NCI-H1048 (cell line): Measurements from ENCODE around the gene DMAC2.
"Not testable (repeated sequence)": the region's sequence is repeated elsewhere in the genome, so short reads cannot be mapped to it uniquely, and the experiment has no call there.

Experiments
- DNase-seq: peaks from one replicate; lab custom pipeline; 2025; lab: John Stamatoyannopoulos, UW

DMAC2 gene

DNA sequence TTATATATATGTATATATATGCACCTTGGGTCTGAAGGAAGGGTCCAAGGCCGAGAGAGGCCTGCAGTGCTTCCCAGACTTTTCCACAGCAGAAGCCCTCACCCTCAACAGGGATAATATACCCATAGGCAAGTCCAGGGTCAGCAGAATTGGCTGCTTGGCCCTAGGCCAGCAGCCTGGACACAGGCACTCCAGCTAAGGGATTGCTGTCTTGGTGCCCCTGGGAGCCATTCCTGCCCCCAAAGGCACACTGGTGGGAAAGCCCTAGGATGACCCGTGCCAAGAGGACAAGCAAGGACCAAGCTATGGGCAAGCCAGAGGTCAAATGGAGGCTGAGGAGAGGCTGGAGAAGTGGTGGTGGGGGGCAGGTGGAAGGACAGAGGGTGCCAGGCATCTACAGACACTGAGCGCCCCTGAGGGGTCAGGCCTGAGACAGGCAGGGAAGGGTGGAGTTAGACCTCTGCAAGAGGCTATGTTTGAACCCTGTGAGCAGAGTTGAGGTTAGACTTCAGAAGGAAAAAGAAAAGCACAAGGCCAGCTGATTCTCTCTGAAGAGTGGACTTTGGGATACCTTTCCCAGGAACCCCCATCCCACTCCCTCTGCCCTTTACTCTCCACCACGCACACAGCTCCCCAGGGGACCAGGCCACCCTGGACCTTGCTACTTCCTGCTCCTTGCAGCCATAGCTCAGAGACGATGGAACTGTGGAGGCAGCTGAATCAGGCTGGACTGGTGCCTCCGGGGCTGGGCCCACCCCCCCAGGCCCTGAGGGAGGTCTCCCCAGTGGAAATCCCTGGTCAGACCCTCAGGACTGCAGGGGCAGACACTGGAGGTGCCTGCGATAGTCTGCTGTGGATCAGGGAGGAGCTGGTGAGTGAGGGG is 3.0 kb upstream of the DMAC2 start, which contains the start of gene ERICH4:
ERICH4 (plus strand) TSS at position 684 of the 883 bp plus-strand sequence; CDS start at position 698, 14 bp downstream.
- DNase-seq: no peak

DNA sequence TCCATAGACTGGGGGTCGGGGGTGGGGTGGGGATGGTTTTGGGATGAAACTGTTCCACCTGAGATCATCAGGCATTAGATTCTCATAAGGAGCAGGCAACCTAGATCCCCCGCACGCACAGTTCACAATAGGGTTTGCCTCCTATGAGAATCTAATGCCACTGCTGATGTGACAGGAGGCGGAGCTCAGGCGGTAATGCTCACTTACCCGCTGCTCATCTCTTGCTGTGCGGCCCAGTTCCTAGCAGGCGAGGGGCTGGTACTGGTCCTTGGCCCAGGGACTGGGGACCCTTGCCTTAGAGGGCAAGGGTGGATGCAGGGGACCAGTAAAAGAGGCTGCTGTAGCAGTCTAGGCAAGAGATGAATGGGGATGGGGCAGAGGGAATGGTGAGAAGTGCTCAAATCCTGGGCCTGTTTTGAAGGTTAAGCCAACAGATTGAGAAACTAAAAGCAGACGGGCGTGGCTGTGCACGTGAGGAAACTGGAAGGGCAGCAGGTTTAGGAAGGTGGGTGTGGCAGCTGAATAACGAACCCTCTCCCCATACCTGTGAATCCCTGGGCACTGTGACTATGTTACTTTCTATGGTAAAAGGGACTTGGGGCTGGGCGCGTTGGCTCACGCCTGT is 1.7 kb upstream of the DMAC2 start:
- no peak for DNase-seq

DNA sequence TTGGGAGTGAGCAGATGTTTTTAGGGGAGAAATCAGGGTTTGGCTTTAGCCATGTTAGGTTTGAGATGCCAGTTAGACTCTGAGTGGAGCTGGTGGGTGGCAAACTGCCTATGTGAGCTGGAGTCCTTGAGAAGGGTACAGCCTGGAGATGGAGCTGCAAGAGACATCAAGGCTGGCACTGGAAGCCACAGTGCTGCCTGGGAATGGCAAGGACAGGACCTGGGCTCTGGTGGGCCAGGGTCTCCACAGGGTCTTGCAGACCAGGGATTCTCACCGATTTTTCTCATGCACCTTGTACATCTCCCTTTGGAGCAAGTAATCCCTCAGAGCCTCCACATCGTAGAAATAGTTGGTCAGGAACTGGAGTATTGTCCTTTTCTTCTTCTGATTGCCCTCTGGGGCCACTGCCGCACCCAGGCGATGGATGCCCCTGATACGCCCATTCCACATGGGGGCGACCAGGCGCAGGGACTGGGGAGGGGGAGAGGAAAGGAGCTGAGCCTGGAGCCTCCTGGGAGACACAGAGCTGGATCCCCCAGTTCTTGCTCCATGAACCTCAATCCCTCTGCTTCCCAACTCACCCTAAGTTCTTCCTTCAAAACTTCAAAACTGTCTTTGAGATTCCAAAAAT is 1.7 kb downstream of the DMAC2 start:
- DNase-seq: no peak

DNA sequence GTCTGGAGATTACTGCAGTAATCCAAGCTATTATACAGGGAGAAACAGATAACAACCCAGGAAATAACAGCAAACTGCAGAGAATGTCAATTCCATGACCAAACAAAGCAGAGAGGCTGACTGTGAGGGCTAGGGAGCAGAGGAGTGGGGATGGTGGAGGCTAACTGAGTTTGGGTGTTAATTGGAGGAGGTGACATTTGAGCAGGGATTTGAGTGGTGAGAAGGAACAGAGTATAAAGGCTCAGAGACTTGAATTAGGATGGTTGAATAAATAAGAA is 3.1 kb downstream of the DMAC2 start:
- no peak for DNase-seq

DNA sequence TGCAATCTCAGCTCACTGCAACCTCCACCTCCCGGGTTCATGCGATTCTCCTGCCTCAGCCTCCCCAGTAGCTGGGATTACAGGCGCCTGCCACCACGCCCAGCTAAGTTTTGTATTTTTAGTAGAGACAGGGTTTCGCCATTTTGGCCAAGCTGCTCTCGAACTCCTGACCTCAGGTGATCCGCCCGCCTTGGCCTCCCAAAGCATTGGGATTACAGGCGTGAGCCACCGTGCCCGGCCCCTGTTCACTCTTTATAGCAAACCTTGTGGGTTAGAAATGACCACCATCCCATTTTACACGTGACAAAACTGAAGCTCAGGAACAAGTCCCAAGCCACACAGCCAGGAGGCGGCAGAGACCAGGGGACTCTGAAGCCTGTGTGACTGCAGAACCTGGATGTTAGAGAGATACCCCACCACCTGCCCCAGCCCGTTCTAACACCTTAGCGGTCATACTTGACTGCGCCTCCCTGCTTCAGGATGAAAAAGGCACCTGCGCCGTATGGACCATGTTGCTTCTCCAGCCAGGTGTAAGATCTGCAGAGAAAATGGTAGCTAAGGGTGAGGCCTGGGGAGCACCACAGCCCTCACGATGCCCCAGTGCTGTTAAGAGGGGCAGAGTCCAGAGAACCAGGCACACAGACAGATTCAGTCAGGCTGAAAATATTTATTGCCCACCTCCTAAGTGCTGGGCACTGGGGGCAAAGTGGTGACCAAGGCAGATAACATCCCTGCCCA is 3.6 kb downstream of the DMAC2 start:
- DNase-seq: no peak

DNA sequence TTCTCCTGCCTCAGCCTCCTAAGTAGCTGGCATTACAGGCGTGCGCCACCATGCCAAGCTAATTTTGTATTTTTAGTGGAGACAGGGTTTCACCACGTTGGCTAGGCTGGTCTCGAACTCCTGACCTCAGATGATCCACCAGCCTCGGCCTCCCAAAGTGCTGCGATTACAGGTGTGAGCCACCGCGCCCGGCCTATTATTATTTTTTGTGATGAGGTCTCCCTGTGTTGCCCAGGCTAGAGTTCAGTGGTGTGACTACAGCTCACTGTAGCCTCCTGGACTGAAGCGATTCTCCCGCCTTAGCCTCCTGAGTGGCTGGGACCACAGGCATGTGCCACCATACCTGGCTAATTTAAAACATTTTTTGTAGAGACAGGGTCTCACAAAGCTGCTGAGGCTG is 4.3 kb downstream of the DMAC2 start:
- not testable (repeated sequence) for DNase-seq

DNA sequence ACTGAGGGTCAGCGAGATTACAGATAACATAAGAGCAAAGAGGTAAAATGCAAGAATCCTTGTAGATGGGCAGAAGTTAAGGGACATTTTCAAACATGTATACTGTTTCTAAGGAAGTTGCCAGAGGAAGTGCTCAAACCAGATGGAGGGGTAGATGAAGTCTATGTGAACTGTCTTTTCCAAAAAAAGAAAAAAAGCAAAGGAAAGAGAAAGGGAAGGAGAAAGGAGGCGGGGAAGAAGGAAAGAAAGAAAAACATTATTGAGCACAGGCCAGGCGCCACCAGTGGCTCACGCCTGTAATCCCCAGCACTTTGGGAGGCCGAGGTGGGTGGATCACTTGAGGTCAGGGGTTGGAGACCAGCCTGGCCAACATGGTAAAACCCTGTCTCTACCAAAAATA is 5.3 kb downstream of the DMAC2 start:
- DNase-seq: no peak

DNA sequence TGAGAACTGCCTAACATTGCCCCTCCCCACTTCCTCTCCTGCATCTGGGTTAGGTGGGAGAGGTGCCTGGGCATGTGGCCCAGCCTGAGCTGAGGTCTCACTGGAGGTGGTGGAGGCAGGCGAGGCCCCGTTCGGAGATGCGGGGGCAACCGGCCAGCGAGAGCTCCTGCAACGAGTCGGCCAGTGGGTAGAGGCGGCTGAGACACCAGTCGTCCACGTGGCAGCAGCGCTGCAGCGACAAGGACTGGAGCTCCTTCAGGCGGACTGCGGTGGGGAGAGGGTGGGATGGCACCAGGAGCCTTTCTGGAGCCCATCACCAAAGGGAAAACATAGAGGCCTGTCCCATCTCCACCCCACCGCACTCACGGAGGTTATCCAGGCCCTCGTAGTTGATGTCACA is 6.5 kb downstream of the DMAC2 start:
- no peak for DNase-seq

DNA sequence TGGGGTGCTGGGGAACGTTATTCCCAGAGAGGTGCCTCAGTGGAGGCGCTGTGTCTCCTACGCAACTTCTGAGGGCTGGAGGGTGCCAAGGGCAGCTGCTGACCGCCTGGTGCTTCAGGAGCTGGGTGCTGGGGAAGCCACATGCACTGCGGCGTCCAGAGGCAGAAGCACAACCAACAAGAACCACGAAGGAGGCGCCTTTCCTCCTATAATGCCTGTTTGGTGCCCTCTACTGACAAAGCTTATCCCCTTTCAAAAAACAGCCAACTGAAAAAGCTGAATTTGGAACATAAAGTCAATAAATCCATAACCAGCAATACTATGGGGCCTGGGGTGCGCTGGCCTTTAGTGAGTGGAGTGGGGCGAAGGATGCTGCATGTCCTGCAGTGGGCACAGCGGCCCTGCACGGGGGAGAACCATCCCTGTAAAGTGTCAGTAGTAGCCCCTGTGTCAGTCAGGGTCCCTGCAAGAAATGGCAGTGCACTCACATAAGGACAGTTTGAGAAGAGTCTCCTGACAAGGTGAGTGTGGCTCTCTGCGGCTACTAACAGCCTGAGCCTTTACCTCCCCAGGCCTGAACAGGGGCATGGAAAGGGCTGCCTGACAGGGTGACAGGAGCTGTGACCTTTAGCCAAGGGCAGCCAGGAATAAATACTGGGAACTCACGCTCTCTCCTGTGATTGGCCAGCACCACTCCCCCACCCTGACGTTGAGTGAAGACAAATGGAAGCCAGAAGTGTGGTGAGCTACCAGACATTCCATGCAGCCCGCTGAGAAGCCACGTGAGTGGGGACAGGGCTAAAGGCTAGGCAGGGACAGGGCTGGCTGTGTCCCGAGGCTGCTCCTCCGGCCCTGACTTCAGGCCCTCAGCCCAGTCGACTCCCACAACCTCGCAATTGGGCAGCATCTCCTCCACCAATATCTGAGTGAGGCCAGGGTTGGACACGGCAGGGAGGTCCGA is 8.0 kb downstream of the DMAC2 start:
- DNase-seq: no peak

DNA sequence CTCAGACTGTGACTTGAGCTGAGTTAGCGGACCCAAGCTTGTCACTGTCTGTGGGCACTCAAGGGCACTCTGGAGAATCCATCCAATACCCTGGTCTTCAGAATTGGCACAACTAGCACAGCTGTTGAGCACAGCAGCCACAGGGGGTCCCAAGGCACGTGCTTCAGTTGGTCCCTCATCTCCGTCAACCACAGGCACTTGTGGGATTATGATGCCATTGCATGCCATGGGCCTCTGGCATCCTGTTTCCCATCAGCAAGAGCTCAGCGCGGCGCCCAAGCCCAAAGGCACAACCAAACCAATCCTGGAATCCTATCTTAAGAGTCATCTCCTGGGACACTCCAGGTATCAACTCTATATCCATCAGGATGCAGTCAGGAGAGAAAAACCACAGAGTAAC is 8.8 kb downstream of the DMAC2 start:
- no peak for DNase-seq

DNA sequence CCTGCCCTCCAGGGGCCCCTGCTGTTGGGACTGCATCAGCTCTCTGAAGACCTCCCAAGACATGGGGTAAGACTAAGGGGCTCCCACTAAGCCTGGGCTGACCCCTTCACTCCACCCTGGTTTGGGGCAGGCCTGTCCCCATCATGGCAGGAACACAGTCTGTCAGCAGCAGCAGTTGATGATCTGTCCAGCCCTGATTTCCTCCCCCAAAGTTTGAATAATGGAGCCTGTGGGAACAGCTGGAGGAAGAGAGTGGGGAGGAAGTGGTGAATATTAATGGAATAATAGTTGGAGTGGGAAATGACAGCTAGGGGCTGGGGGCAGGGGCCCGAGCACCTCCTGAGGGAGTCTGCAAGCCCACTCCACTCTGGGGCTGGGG is 11.2 kb downstream of the DMAC2 start:
- DNase-seq: no peak

DNA sequence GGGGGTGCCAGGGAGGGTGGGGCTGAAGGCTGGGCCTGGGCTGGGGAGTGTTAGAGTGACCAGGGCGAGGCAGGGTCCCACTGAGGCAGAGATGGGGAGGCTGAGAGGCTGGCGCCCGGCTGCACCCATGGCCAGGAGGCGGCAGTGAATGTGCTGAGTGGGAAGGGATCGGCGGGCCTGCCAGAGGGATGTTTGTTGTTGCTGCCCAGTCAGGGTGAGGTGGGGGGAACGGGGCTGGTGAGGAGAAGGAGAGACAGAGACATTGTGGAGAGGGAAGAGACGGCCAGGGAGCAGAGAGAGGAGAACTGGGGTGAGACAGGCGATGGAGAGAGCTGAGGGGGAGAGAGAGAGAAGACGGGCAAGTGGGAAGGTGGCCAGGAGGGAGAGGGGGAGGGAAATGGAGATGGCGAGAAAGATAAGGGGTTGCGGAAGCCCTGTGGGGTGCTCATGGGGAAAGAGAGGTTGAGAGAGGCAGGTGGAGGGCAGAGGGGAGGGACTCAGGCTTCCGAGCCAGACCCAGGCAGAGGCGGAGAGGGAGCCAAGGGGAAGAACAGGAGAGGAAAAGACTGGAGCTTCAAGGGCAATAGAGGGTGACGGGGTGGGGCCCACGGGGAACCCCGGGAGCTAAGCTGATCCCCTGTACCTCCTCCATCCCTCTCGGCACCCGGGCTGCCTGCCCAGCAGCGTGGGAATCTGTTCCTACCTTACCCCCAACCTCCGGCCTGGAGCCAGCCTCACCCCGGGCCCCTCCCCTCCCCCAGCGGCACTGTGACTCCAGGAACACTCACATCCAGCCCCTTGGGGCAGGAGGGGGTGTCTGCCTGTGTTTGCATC is 11.8 kb downstream of the DMAC2 start:
- no peak for DNase-seq

DNA sequence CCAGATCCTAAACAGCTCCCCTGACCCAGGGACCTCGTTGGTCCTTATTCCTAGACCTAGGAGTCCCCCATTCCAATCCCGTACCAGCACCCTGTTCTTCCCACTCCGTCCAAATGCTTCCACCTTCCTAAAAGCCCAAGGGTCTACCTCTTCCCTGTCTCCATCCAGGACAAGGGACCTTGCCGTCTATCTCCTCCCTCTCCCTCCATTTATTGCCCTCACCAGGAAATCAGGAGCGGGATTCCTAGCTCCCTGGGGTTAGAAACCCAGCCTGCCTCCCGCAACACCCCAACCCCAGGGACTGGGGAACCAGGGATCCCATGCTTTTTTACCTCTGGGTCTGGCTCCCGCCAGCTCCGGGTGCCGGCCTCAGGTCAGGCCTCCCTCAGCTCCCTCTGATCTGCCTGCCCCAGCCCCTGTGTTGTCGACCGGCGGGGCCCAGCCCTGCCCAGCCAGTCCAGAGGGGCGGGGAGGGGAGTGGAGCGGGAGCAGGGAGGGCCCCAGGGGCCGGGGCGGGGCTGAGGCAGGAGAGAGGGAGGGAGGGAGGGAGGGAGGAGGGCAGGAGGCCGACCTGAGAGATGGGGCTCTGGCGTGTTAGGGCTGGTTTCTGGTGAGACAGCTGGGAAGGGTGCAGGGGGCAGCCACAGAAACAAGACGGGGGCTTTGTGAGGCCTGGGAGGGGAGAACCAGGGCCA is 12.6 kb downstream of the DMAC2 start, which contains the start of gene B3GNT8:
B3GNT8 (minus strand) TSS at position 423 of the 695 bp plus-strand sequence. CDS start 596 bp downstream, outside the sequence.
- DNase-seq: no peak

DNA sequence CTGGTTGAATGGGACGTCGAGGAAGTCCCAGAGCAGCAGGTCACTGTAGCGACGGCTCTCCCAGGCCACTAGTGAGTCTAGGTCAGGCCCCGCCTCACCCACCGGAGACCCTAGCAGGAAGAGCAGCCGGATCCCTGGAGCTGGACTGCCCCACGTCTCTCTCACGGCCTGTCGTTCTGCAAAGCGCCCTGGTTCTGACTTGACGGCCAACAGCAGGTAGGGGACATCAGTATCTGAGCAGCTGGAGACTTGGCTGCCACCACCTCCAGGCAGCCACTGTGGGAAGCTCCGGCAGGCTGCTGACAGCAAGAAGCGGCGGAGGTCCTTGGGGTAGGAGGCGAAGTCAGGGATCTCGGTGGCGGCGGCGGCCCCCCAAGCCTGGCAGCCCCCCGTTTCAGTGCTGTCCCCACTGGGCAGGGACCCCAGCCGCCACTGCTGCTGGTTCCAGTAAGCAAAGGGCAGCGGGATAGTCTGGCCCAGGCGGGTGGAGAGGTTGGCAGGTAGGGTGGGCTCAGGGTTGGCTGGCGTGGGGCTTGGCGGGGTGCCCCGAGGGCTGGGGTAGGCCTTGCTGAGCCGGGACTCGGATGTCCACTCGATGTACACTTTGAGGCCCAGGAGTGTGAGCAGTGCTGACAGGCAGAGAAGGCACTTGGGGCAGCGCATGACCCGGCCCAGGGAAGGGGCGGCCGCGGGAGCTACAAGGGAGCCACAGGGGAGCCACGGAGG is 13.4 kb downstream of the DMAC2 start:
- DNase-seq: no peak

DNA sequence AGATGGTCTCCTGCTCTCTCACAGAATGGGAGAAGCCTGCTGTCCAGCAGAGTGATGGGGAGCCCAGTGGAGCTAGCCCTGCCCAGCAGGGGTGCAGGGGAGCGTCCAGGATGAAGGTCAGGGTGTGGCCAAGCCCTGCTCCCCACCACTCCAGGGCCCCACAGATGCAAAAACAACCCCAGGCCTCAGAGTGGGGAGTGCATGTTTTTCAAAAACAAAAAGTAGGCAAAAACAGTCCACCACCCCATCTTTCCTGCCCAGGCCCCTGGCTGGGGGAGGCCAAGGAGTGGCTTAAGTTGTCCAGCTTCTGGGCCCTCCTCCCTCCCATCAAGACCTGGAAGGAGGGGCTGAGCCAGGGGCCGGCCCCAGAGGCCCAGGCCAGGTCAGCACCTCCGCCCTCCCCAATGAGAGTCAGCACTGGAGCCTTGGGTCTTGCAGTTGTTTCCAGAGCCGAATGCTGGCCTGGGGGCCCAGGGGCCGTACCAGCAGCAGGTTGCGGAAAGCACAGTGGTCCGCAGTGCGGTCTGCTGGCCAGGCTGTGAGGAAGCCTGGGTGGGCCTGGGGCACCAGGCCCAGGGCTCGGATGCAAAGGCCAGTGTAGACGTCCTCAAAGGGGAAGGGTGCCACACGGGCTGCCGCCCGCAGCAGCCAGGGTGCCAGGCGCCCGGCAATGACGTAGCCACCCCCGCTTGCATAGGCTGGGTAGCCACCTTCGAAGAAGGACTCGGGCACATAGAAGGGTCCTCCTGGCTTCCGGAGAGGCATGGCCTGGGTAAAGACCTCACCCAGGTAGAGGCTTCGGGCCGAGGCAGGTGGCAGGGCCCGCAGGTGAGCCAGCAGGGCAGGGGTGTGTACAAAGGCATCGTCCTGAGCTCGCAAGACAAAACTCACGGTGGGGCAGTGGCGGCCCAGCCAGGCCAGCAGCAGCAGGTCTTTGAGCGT is 14.3 kb downstream of the DMAC2 start:
- no peak for DNase-seq

DNA sequence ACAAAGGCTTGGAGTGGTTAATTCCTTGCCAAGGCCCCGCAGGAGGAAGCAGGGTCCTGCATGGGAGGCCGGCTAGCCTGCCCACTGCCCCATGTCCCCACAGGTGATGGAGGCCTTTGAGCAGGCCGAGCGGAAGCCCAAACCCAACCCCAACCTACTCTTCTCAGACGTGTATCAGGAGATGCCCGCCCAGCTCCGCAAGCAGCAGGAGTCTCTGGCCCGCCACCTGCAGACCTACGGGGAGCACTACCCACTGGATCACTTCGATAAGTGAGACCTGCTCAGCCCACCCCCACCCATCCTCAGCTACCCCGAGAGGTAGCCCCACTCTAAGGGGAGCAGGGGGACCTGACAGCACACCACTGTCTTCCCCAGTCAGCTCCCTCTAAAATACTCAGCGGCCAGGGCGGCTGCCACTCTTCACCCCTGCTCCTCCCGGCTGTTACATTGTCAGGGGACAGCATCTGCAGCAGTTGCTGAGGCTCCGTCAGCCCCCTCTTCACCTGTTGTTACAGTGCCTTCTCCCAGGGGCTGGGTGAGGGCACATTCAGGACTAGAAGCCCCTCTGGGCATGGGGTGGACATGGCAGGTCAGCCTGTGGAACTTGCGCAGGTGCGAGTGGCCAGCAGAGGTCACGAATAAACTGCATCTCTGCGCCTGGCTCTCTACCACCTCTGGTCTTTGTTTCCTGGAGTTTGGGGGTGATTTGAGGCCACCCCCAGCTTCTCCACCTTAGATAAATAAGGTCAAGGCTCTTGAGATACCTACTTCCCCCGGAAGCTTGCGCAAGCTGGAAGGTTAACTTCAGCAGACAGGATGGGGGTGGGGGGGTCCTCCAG is 15.2 kb downstream of the DMAC2 start:
- DNase-seq: no peak

DNA sequence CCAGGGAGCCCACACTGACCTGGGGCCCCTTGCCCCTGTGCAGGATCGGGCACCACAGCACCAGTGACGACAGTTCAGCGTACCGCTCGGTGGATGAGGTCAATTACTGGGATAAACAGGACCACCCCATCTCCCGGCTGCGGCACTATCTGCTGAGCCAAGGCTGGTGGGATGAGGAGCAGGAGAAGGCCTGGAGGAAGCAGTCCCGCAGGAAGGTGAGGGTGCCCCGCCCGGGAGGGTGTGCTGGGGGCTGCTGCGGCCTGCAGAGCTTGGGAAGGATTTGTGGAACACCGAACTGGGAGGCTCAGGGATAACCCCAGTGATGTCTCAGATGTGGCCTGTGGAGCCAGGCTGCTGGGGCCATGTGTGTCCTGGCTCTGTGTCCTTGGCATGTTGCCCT is 16.8 kb downstream of the DMAC2 start:
- DNase-seq: no peak
